ENCODE measurements around the gene PPP1R18. TPM values are rescaled to one million over a fixed set of nuclear protein-coding genes. Genes with fewer than 3 reads are reported as not detected.

PPP1R18 gene
- total RNA-seq, 1 donor from 2014 or later, result 156 TPM

DNA sequence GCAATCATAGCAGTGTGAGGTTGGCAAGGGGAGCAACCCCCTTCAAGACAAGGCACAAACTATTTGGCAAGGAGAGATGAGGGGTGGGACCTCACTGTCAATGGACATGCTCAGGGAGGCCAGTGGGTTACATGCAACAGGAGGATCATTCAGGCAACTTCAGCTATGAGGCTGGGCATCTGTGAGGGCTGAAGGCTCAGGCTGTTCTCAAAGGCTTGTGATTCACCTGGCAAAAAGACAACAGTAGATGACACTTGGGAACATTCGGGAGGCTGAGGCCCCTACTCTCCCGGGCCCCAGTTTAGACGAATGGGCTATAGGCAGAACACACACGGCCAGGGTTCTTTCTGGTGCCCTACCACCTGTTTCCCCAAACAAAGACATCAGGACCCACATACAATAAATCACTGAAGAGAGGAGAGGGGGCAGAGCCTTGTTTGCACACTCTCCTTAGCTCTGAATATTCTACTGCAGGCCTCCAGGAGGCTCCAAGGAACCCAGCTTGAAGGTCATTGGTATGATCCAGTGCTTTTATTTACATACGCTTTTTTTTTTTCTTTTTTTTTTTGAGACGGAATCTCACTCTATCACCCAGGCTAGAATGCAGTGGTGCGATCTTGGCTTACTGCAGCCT, 41.6 kb upstream of the PPP1R18 start:
- no peaks in the 10 kb centered on the region for H3K27me3 ChIP-seq (ENCODE audit: insufficient read depth, low read length)
- H3K9ac ChIP-seq (ENCODE audit: low read length), result peak overlapping the region; percentile 24
- no peak overlapping the region for H3K4me2 ChIP-seq (ENCODE audit: low read length)
- TF ChIP-seq, protein P1, sequence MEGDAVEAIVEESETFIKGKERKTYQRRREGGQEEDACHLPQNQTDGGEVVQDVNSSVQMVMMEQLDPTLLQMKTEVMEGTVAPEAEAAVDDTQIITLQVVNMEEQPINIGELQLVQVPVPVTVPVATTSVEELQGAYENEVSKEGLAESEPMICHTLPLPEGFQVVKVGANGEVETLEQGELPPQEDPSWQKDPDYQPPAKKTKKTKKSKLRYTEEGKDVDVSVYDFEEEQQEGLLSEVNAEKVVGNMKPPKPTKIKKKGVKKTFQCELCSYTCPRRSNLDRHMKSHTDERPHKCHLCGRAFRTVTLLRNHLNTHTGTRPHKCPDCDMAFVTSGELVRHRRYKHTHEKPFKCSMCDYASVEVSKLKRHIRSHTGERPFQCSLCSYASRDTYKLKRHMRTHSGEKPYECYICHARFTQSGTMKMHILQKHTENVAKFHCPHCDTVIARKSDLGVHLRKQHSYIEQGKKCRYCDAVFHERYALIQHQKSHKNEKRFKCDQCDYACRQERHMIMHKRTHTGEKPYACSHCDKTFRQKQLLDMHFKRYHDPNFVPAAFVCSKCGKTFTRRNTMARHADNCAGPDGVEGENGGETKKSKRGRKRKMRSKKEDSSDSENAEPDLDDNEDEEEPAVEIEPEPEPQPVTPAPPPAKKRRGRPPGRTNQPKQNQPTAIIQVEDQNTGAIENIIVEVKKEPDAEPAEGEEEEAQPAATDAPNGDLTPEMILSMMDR (IDR thresholded peaks at IDR 0.05; ENCODE audit: insufficient read depth, low read depth, low read length), result no peak
- no peak for TF ChIP-seq EZH2 (IDR thresholded peaks at IDR 0.05; ENCODE audit: insufficient read depth, low read length)
- Mint-ChIP-seq H3K9me3 (ENCODE audit: unreplicated experiment) (no peaks in the 10 kb centered on the region), H3K27ac (ENCODE audit: unreplicated experiment) (peak overlapping the region; percentile 16), H3K27me3 (ENCODE audit: low read depth, unreplicated experiment) (no peaks in the 10 kb centered on the region), H3K4me1 (ENCODE audit: low read depth, unreplicated experiment) (peaks cover 24% of the 10 kb centered on the region), H3K36me3 (ENCODE audit: low read depth, unreplicated experiment) (peaks cover 26% of the 10 kb centered on the region), H3K4me3 (ENCODE audit: unreplicated experiment) (no peak overlapping the region)
- FAIRE-seq (no peak), DNase-seq (ENCODE audit: low read depth) (no peak)
- H3K36me3 ChIP-seq (ENCODE audit: insufficient read depth, low read length), result peaks cover 35% of the 10 kb centered on the region
- peaks cover 49% of the 10 kb centered on the region for H4K20me1 ChIP-seq (ENCODE audit: insufficient read depth, low read length)
- H3K27ac ChIP-seq (ENCODE audit: low read depth, low read length), result peak overlapping the region; percentile 43
- H3K9me3 ChIP-seq (ENCODE audit: insufficient read depth, low read depth, low read length), result no peaks in the 10 kb centered on the region
- H3K4me1 ChIP-seq (ENCODE audit: insufficient read depth, low read length), result peaks cover 31% of the 10 kb centered on the region
- no peak overlapping the region for H2AFZ ChIP-seq (ENCODE audit: low read depth, low read length)
- peaks cover 24% of the 10 kb centered on the region for H3K79me2 ChIP-seq (ENCODE audit: insufficient read depth, low read length)
- H3K4me3 ChIP-seq (ENCODE audit: insufficient read depth, low read depth, low read length), result no peak overlapping the region

DNA sequence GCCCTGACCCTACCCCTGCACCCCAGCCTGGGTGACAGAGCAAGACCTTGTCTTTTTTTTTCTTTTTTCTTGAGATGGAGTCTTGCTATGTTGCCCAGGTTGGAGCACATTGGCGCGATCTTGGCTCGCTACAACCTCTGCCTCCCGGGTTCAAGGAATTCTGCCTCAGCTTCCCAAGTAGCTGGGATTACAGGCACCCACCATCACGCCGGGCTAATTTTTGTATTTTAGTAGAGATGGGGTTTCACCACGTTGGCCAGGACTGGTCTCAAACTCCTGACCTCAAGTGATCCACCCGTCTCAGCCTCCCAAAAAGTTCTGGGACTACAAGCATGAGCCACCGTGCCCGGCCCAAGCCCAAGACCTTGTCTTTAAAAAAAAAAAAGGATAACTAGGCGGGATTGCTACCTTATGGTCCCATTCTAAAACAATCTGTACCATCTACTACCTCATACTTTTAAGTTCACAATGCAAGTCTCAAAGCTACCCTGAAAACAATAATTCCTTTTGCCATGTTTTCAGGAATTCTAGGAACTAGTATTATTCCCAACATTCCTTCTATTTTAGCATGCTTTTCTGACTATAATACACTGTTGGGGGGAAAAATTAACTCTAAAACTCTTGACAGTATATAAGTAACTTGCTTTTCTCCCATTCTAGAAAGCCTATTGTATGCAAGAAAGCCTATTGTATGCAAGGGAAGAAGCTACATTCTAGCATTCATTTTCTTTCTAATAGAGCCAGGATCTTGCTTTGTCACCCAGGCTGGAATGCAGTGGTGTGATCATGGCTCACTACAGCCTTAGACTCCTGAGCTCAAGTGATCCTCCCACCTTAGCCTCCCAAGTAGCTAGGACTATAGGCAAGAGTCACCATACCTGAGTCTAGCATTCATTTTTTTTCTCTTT, 40.3 kb upstream of the PPP1R18 start:
- Histone ChIP-seq H3K4me1 (ENCODE audit: insufficient read depth, low read length) (peaks cover 34% of the 10 kb centered on the region), H3K9me3 (ENCODE audit: insufficient read depth, low read depth, low read length) (no peaks in the 10 kb centered on the region), H3K9ac (ENCODE audit: low read length) (no peak overlapping the region), H3K36me3 (ENCODE audit: insufficient read depth, low read length) (peaks cover 36% of the 10 kb centered on the region), H4K20me1 (ENCODE audit: insufficient read depth, low read length) (peaks cover 61% of the 10 kb centered on the region), H3K4me3 (ENCODE audit: insufficient read depth, low read depth, low read length) (no peak overlapping the region), H2AFZ (ENCODE audit: low read depth, low read length) (no peak overlapping the region), H3K27ac (ENCODE audit: low read depth, low read length) (no peak overlapping the region), H3K79me2 (ENCODE audit: insufficient read depth, low read length) (peaks cover 37% of the 10 kb centered on the region), H3K4me2 (ENCODE audit: low read length) (no peak overlapping the region), H3K27me3 (ENCODE audit: insufficient read depth, low read length) (no peaks in the 10 kb centered on the region)
- DNase-seq (ENCODE audit: low read depth), result no peak
- Mint-ChIP-seq H3K27ac (ENCODE audit: unreplicated experiment) (peak overlapping the region; percentile 47), H3K9me3 (ENCODE audit: unreplicated experiment) (no peaks in the 10 kb centered on the region), H3K27me3 (ENCODE audit: low read depth, unreplicated experiment) (no peaks in the 10 kb centered on the region), H3K4me3 (ENCODE audit: unreplicated experiment) (no peak overlapping the region), H3K36me3 (ENCODE audit: low read depth, unreplicated experiment) (peaks cover 23% of the 10 kb centered on the region), H3K4me1 (ENCODE audit: low read depth, unreplicated experiment) (peaks cover 25% of the 10 kb centered on the region)
- FAIRE-seq, result no peak
- TF ChIP-seq, protein P1 (IDR thresholded peaks at IDR 0.05; ENCODE audit: insufficient read depth, low read depth, low read length), result no peak
- TF ChIP-seq EZH2 (IDR thresholded peaks at IDR 0.05; ENCODE audit: insufficient read depth, low read length), result no peak

All from astrocyte (in vitro differentiated cells and primary cell).